ENCODE data around the gene SLC5A6. TPM values are rescaled to one million over a fixed set of nuclear protein-coding genes. Genes with fewer than 3 reads are reported as not detected.

The SLC5A6 gene
- polyA plus RNA-seq, 2 of the 4 experiments (the other 2 are of a cell fraction), result 82.7 to 86.7 TPM

DNA sequence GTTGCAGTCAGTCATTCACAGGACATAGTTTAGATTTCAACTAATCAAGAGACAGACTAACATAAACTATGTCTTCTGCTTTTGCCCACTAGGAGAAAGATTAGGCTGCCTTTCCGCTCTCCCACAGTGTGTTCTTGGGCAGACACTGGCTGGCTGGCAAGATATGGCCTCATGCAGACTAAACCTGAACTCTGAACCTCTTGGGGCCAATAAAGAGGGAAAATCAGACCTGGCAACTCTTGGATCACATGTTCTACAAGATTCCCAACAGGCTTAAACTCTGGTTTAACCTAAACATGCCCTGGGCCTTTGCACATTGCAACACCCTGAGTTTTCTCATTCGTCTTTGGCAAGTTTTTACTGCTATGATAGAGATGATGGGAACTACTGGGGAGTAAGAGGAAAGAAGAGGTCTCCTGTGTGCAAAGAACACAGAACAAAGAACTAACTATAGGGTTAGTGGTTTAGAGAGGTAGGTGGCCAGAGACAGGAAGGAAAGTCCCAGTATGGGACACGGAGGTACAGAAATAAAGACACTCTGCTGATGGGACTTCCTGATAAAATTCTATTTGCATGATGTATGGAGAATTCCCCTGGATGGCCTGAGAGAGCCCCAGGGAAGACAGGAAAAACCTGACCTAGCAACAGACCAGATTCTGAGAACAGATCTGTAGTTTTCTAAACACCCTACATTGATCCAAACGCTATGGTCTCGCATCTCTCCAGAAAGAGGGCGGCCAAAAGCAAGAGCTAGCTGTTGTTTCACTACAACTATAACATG, 2.3 kb downstream of the SLC5A6 start (continued):
- no peak for TF ChIP-seq ZC3H11A (IDR thresholded peaks at IDR 0.05)
- TF ChIP-seq, protein P1, sequence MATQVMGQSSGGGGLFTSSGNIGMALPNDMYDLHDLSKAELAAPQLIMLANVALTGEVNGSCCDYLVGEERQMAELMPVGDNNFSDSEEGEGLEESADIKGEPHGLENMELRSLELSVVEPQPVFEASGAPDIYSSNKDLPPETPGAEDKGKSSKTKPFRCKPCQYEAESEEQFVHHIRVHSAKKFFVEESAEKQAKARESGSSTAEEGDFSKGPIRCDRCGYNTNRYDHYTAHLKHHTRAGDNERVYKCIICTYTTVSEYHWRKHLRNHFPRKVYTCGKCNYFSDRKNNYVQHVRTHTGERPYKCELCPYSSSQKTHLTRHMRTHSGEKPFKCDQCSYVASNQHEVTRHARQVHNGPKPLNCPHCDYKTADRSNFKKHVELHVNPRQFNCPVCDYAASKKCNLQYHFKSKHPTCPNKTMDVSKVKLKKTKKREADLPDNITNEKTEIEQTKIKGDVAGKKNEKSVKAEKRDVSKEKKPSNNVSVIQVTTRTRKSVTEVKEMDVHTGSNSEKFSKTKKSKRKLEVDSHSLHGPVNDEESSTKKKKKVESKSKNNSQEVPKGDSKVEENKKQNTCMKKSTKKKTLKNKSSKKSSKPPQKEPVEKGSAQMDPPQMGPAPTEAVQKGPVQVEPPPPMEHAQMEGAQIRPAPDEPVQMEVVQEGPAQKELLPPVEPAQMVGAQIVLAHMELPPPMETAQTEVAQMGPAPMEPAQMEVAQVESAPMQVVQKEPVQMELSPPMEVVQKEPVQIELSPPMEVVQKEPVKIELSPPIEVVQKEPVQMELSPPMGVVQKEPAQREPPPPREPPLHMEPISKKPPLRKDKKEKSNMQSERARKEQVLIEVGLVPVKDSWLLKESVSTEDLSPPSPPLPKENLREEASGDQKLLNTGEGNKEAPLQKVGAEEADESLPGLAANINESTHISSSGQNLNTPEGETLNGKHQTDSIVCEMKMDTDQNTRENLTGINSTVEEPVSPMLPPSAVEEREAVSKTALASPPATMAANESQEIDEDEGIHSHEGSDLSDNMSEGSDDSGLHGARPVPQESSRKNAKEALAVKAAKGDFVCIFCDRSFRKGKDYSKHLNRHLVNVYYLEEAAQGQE (IDR thresholded peaks at IDR 0.05), result no peak

GRCh38 chr2:27208486-27209050, 3.5 kb downstream of the SLC5A6 start:
- TF ChIP-seq MAZ (IDR thresholded peaks at IDR 0.05; ENCODE audit: borderline replicate concordance, low read depth, low read length), result no peak
- TF ChIP-seq, protein P2, sequence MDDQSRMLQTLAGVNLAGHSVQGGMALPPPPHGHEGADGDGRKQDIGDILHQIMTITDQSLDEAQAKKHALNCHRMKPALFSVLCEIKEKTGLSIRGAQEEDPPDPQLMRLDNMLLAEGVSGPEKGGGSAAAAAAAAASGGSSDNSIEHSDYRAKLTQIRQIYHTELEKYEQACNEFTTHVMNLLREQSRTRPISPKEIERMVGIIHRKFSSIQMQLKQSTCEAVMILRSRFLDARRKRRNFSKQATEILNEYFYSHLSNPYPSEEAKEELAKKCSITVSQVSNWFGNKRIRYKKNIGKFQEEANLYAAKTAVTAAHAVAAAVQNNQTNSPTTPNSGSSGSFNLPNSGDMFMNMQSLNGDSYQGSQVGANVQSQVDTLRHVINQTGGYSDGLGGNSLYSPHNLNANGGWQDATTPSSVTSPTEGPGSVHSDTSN (IDR thresholded peaks at IDR 0.05), result no peak
- no peak for TF ChIP-seq JUN (IDR thresholded peaks at IDR 0.05)
- no peak for TF ChIP-seq CHD4 (IDR thresholded peaks at IDR 0.05; ENCODE audit: borderline replicate concordance)
- TF ChIP-seq KDM5A (IDR thresholded peaks at IDR 0.05), result no peak
- TF ChIP-seq MAFK (IDR thresholded peaks at IDR 0.05; ENCODE audit: partially characterized antibody), result no peak
- TF ChIP-seq BHLHE40 (IDR thresholded peaks at IDR 0.05; ENCODE audit: low read depth, low read length), result no peak
- no peak for TF ChIP-seq EHF (CRISPR knock-in tag; IDR thresholded peaks at IDR 0.05)
- TF ChIP-seq JUNB (IDR thresholded peaks at IDR 0.05), result no peak
- TF ChIP-seq CHD2 (IDR thresholded peaks at IDR 0.05; ENCODE audit: low read length, partially characterized antibody), result no peak
- no peak for TF ChIP-seq RAD21 (conservative IDR thresholded peaks at IDR 0.05 in 1 of 2, IDR thresholded peaks at IDR 0.05 in 1 of 2)
- TF ChIP-seq, protein P3, sequence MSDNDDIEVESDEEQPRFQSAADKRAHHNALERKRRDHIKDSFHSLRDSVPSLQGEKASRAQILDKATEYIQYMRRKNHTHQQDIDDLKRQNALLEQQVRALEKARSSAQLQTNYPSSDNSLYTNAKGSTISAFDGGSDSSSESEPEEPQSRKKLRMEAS (IDR thresholded peaks at IDR 0.05), result no peak
- no peak for TF ChIP-seq ESRRA (IDR thresholded peaks at IDR 0.05; ENCODE audit: borderline replicate concordance, low read length)
- no peak for TF ChIP-seq PHF8 (IDR thresholded peaks at IDR 0.05; ENCODE audit: borderline replicate concordance, low read depth)
- 90% methylated on average over 4 of the region's 4 CpGs for WGBS (ENCODE audit: missing lambda C conversion rate)
- CTCF ChIA-PET, result interaction anchor here (0.8 to 4.0 kb wide), 6 partner anchors 16 to 119 kb away, joined by 3 to 12 read pairs (median 6); no protein-coding TSS in a partner anchor

DNA sequence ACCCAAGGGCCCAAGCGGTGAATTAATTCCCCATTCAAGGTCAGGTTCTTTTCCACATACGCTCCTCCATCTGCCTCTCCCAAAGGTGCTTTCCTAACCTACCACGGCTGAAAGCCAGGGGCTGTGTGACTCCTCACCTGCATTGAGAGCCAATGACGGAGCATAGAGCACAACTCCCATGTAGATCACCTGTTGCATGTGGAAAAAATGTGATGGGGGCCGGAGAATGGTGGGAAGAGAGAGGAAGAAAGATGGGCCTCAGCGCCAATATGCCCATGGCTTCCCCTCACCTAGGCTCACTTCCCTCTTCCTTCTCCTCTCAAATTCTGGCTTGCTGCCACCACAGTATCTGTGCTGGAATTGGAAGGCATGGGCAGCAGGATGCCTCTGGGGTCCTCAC, 5.7 kb downstream of the SLC5A6 start:
- Histone ChIP-seq H3K4me2 (no peak overlapping the region), H3K27ac (no peak overlapping the region), H3K4me1 (no peaks in the 10 kb centered on the region), H3K4me3 (no peak overlapping the region), H3K9me3 (no peaks in the 10 kb centered on the region)
- no peak for ATAC-seq
- ChIA-PET CTCF (interaction anchor here (0.9 to 4.0 kb wide), 4 partner anchors 13 to 59 kb away, joined by 3 to 12 read pairs (median 4); no protein-coding TSS in a partner anchor), POLR2A (no interaction called here)
- TF ChIP-seq SMC3 (IDR thresholded peaks at IDR 0.05) (no peak), RCOR1 (IDR thresholded peaks at IDR 0.05; ENCODE audit: low read depth, low read length) (no peak), KDM1A (IDR thresholded peaks at IDR 0.05; ENCODE audit: low read depth) (no peak), FOXS1 (CRISPR knock-in tag; IDR thresholded peaks at IDR 0.05) (no peak), NFE2L2 (conservative IDR thresholded peaks at IDR 0.05; ENCODE audit: low read length) (no peak), JUNB (IDR thresholded peaks at IDR 0.05) (no peak)
- TF ChIP-seq, protein P3 (IDR thresholded peaks at IDR 0.05), result no peak
- no peak for DNase-seq (ENCODE audit: low read depth in 1 of 2, low spot score in 1 of 2)
- 96% methylated on average over 6 of the region's 6 CpGs for WGBS (ENCODE audit: missing lambda C conversion rate)
- FAIRE-seq, result no peak

More at GRCh38 chr2:27208486-27209050, 3.5 kb downstream of the SLC5A6 start:
- no peak for ATAC-seq
- no peak for FAIRE-seq
- H3K4me1 ChIP-seq, result peaks cover 4% of the 10 kb centered on the region; the same call in 2 of the 3 replicates
- no peak for DNase-seq (ENCODE audit: low read depth in 1 of 2, low spot score in 1 of 2)
- H3K4me2 ChIP-seq, result no peak overlapping the region
- no peaks in the 10 kb centered on the region for H3K9me3 ChIP-seq
- POLR2A ChIA-PET, result no interaction called here
- no peak overlapping the region for H3K4me3 ChIP-seq
- no peak overlapping the region for H3K27ac ChIP-seq
